GM18867 (cell line): ENCODE measurements around the gene AGXT.

Experiments used
- ATAC-seq: cut with Tn5 transposase; IDR thresholded peaks from one replicate; pipeline ENCODE4 v1.9.1; 2021; ENCODE audit warnings: mild to moderate bottlenecking, moderate library complexity; ENCODE audit not compliant: unreplicated experiment

Gene AGXT

DNA sequence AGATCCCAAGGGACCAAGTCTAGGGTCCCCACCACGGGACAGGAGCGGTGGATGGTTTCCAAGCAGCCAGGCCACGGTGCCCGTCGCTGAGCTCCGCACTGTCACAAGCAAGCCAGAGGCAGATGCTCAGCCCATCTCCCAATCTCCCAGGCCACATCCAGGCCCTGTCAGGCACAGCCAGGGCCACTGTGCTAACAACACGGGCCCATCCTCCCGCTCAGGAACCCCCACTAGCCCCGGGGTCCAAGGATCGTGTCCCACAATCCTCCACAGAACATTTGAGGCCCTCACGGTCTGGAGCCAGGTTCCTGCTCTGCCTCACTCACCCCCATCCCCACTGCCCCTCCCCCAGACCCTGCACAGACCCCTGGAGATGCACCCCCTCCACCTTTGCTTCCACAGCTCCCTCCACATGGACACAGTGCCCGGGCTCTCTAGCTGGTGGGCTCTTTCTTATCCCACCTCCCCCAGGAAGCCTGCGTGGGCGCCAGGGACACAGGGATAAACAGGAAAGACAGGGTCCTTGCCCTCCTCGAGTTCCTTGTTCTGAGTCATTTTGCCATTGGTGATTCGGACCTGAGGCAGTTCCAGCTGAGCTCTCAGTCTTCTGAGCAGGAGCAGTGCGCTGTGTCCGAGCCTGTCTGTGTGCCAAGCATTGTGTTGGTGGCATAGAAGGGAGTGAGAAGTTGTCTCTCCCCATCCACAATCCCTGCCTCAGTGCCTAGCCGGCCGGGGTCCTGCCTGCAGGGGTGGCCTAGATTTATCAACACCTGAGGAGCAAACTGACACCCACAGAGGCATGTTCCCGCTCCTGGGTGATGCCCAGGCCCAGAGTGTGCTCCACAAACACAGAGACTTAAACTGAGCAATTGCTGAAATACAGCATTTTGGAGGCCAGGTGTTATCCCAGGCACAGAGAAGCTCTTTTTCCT is 44.5 kb downstream of the AGXT start:
- ATAC-seq = no peak

DNA sequence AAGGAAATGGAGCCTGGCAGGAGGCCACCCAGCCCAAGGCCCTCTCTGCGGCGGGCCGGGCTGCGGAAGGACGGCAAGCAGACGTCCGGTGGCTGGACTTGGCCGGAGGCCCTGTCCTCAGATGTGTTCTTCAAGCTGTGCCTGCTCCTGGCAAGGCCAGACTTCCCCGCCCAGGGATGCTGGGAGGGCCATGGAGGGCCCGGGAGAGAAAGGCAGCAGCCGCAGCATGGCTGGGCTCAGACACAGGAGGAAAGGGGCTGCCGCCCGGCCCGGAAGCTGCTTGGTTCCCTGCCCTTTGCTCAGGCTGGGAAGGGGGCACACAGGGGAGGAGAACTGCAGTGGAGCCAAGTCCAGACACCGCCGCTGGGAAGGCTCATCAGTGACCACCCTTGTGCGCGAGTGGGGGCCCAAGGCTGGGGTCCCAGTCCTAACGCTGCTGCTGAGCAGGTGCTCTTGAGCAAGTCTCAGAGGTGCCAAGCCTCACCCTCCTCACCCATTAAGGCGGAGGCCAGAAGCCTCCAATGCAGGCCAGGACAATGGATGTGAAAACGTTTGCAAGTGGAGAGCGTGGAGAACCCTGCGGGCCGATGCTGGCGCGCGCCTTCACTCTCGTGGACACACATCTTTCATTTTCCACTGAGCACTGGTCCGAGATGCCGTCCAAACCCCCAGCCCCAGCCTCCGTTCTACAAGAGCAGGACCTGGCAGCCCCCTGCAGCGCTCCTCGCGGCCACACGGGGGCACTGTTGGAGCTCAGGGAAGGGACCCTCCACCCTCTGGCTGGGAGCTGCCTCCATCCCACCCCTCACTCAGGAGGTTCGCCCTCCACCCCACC is 45.4 kb downstream of the AGXT start:
- ATAC-seq = no peak

DNA sequence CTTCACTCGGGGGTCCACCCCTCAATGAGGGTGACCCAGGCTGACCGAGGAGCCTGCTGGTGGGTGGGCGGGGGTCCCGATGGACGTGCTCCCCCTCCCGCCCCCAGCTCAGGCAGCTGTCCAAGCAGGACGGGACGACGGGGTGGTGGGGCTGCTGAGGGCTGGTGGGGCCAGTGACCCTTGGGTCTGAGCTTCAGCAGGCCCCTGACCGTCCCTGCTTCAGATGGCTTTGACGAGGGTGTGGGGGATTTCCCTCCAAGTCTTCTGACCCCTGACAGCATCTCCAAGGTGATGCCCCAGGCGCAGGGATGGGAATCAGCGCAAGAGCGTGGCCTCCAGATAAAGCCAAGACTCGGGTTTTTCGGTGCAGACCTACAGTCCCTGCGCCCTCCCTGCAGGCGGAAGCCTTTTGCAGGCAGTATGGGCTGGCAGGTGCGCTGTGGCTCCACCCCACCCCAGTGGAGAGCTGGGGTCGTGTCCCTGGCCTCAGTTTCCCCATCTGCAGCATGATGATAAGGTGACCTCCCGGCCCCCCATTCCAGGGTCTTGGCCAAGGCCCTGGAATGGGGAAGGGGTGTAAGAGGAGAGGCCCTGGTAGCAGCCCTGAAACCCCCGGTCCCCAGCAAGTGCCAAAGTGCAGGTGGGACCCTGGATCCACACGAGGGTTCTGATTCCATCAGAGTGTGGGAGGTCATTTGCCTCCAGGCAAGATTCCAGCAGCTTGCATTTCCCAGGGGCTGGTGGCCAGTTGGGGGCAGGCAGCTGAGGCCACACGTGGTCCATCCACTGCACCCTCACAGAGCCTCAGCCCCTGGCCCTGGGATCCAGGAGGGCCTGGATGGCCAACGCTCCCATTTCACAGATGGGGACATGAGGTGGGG is 46.3 kb downstream of the AGXT start:
- no peak for ATAC-seq

DNA sequence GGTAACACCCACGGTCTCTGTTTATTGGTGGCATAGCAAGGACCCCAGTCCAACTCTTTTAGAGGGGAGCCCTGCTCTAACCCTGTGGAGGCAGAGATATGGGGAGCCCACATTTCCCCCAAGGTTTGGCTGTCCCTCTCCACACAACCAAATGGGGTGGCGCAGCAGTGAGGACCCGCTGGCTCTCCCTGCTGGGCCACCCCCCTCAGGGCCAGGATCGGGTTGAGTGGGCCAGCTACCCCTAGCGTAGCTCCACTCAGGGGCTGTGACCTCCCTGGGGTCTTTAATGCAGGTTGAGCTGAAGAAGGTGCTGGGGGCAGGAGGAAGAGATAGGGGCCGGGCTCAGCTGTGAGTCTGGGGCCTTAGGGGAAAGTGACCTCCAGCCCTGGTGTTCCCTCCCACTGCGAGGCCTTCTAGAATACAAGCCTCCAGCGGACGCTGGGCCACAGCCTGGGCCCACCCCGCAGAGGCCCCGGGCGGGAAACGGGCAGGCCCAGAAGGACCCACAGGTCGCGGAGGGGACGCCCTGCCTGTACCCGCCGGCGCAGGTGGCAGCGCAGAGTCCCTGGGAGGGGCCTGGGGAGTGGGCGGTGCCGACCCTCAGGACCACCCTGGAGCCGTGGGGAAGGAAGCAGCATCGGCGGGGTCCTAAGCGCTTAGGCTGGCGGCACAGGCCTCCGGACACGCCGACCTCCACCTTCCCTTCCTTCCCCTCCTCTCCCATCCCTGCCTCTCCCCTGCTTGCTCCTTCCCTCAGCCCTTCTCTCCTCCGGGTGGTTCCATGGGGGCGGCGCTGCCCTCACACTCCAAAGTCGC is 47.1 kb downstream of the AGXT start:
- no peak for ATAC-seq

DNA sequence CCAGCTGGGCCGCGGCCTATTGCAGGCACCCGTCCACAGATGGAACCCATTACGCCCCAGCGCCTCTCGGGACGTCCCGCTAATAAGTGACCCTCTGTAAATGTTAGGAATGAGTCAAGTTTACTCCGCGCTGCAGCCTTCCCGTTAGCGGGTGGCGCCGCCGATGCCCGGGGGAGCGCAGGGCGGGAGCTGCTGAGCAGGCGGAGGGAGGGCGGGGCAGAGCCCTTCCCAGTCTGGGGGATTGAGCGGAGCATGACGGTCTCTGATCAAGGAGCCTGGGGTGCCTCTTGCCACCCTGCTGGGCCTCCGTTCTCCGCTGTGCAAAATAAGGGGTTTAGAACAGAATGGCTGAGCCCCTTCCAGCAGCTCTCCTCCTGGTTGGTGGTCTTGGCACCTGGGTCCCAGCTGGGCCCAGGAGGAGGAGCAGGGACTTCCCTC is 48.0 kb downstream of the AGXT start:
- no peak for ATAC-seq

DNA sequence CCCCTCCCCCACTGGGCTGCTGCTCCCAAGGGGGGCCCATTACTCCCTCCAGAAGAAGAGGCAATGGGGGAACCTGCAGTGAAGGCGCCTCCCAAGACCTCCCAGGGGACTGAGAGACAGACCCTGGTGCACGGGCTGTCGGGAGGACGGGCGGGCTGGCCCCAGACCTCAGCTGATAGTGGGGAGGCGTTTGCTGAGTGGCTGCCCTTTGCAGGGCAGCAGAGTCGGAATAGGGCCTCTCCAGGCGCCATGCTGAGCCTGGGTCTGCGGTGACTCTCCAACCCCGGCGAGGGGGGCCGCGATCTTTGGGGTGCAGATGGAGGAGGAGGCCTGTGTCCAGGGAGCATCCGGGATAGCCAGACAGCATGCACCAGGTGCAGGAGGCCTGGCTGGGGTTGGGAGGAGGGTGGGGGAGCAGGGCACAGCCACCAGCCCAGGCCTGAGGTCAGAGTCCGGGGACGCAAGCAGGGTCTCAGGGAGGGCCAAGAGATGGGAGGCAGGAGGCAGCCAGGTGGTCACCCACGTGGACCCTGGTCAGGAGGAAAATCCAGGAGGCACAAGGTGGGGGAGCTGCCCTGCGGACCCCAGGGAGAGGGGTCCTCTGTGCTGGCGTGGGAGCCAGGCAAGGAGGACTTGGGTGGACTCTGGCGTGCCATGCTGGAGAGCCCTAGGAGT is 48.5 kb downstream of the AGXT start:
- ATAC-seq = no peak

DNA sequence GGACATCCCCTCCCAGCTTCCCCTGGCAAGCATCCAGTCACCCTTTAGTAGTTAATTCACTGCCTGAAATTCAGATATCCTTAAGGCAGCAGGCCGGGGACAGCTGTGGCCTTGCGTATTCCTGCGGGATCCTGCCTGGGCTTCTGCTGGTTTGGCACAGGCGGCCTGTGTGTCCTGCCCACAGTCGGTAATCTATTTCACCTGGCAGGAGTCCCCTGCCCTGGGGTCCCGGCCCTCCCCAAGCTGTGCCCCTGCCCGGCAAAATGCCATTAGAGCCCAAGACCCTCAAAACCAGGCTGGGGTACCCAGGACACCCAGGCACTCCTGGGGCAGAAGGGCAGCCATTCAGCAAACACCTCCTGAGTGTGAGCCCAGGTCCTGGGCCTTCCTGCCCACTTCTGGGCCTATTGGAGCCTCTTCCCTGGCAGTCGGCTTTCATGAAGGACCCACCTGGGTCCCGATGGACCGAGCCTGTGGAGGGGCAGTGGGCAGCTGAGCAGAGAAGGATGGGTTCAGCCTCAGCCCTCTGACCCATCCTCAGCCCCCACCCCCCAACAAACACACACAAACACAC is 49.1 kb downstream of the AGXT start:
- ATAC-seq = no peak

DNA sequence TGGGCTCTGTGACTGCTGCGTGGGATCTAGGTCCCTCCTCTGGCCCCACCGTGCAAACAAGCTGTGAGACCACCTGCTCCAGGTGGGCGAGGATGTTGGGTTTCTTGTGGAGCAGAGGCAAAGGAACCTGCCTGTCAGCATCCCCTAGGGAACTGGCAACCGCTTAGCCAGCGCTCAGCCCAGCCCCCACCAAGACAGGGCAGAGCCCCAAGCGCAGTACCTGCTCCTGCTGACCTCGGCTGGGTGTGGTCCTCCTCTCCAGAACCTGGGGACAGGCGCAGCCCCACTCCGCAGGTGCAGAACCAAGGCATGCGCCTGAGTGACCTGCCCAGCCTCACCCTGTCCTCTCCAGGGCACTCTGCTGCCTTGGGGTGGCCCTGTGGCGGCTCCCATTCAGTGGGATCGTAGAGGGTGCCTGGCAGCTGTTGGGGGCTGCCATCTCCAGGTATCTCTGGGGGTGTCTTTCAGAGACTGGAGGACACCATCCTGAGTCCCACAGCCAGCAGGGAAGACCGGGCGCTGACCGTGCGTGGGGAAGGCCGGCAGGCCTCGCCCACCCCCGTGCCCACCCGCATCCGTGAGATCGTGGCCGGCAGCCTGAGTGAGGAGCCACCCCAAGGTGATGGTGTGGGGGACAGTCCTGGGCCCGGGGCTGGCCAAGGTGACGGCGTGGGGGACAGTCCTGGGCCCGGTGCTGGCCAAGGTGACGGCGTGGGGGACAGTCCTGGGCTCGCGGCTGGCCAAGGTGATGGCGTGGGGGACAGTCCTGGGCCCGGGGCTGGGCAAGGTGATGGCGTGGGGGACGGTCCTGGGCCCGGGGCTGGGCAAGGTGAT is 49.9 kb downstream of the AGXT start:
- no peak for ATAC-seq

DNA sequence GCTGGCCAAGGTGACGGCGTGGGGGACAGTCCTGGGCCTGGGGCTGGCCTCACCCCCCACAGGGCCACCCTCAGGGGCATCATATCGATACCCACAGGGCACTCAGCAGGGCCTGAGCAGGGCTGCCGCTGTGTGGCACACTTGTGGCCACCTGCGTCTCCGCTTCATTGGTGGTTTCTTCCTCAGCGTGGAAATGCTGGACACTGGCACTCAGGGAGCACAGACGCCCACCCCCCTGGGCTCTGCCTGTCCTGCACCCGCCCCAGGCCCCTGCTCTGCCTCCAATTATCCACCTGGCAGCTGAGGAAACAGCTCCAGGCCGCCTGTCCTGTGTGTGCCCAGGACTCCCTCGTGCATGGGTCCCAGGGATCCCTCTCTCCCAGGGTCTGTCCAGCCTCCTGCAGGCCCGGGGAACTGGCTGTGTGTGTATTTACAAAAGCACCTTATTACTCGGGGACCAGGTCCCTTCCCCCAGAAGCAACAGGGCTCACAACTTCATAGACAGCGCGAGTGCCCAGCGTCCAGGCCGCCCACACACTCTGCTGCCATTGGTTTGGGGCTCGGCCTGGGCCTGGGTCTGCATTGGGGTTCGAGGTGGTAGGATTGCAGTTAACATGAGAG is 50.6 kb downstream of the AGXT start:
- ATAC-seq = no peak

DNA sequence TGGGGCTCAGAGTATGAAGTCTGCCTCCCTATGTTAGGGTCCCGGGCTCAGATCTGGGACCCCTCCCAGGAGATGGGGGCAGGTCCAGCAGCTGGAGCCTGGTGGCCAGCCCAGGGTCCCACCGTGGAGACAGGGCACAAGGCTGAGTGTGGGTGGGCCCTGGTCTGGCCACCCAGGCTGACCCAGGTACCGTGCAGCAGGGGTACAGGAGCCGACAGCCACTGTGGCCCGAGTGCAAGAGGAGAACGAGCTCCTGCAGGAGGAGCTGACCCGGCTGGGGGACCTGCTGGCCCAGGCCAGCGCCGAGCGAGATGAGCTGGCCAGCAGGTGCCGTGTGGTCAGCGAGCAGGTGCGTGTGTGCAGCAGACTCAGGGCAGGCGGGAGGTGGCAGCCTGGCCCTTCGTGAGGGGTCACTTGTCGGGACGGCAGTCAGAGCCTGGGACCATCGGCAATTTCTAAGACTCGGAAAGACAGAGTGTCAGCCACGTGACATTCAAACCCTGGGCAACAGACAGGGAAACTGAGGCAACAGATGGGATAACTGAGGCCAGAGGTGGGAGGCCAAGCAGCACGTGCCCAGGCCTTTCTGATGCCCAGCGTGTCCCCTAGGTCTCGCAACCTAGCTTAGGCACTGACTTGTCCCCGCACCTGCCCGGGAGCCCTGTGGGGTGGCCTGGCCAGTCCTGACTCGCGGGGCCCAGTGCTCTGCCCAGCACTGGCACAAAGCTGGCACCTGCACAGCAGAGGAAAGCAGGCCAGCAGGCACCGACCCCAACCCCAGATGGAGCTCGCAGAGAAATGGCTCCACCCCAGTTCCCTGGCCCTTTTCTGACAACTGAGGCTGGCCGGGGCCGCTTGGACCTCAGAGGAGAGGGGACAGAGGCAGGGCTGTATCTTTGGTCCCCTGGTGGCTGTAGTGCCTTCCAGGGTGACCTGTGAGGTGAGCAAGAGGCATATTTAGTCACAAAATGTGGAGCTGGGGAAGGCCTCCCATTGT is 51.5 kb downstream of the AGXT start:
- ATAC-seq = no peak

DNA sequence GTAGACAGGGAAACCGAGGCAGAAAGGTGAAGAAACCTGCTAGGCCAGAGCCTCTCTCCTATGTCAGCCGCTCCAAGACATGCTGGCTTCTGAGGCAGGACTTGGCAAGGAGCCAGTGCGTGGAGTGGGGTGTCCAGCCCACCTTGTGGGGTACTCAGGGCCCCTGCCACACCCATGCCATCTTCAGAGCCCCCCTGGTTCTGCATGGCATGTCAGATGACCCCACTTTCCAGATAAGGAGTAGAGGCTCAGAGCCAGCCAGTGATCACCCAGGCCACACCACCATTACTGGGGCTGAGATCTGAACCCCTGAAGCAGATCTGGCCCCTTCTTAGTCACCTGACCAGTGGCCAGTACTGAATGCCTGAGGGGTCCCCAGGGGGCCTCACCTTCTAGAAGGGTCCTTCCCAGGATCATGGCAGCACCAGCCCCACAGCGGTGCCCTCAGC is 52.2 kb downstream of the AGXT start:
- no peak for ATAC-seq

DNA sequence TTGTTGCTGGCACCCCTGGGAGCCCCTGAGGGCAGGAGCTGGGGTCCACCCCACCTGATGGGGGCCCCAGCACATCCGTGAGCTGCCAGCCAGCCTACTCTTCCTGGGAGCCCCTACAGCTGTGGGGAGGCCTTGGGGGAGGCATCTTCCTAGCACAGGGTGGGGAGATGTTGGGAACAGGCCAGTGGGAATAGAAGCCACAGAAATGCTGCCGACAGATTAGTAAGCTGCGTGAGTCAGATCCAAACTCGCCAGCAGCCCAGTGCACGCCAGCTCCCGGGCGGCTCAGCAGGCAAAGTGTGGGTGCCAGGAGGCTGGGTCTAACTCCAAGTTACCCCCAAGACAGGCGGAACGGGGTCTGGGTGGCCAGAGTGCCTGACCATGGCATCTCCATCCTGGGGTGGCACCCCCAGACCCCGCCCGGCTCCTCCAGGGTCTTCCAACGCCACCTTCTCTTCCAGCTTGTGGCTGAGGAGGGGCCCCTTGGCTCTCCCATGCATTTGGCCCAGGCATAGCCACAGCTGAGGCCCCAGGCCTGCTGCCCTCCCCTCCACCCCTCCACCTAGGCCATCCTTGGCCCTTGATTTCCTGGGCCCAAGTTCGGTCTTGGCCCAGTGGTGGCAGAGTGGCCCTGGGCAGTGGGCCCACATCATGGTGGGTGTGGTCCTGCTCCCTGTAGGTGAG is 52.8 kb downstream of the AGXT start:
- no peak for ATAC-seq

DNA sequence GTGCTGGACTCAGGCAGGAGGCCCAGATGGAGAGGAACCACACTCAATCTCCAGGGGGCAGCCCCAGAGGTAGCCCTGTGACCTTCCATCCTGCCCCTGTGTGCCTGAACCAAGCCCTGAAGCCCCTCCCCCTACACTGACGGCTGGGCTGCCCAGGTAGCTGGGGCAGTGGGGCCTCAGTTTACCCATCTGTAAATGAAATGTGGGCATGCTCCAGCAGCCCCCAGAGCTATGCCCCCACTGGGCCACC is 53.3 kb downstream of the AGXT start:
- ATAC-seq = no peak

DNA sequence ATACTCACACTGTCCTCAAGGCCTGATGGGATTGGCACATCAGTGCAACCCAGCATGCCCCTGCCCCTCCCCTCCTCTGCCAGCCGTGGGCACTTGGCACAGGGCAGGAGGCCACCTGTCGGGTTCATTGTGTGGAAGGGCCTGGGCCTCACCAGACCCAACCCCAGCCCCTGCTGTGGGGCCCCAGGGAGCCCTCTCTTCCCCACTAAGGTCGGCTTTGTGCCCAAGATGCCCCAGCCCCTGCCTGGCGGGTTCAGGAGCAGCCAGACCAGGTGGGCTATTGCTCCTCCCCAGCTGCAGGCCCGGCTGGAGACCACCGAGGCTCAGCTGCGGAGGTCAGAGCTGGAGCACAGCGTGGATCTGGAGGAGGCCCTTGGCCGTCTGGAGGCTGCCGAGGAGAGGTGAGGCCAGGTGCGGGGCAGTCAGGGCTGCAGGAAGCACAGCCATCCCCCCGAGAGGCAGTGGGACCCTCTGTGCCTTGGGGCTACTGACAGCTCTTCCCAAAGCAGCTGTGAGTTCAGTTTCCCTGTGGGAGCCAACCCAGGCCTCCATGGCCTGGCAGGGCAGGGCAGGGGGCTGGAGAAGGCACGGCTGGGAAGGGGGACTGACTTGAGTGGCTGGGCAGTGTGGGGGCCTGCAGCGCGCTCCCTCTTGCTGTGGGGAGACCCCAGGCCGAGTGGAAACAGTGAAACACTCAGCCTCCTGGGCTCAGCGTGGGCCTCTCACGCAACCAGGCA is 53.8 kb downstream of the AGXT start:
- ATAC-seq = no peak

DNA sequence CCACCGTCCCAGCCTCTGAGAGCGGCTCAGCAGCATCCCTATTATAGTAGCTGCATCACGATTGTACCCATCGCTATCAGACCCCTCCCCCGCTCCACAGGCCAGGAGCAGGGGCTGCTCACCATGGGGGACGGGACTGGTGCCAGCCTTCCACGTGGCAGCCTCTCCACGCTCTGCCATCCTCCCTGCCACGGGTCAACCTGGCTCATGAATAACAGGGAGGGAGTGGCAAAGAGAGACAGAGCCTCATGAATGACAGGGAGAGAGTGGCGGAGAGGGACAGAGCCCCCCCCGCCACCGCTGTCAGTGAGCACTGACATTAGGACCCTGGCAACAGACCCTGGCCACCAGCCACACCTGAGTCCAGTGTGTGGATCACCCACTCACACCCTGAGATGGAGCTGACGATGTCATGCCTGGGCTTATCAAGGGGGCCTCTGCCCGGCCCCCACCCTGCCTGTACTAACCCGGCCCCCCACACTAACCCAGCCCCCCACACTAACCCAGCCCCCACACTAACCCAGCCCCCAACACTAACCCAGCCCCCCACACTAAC is 54.4 kb downstream of the AGXT start:
- no peak for ATAC-seq
